Fibroblast of villous mesenchyme (primary cell): ENCODE data around the gene EYS. TPM values are rescaled to one million over a fixed set of nuclear protein-coding genes. Genes with fewer than 3 reads are reported as not detected.

ENCODE experiments used
- DNase-seq: peaks from one replicate; pipeline ENCODE4 v3.0.0-alpha.2; 2010; ENCODE audit warnings: low read depth
- H3K4me3 ChIP-seq: 2 replicates; pipeline ENCODE4 v1.5.1; 2011; ENCODE audit warnings: low read depth, mild to moderate bottlenecking, low read length
- CTCF ChIP-seq: IDR thresholded peaks from 2 replicates; pipeline ENCODE4 v1.5.1; 2012; ENCODE audit warnings: low read depth, mild to moderate bottlenecking, low read length; ENCODE audit not compliant: insufficient read depth
- total RNA-seq: library from RNA; depleted of rRNA; stranded (reverse); fragments of >200 nt; gene quantifications from 2 replicates; pipeline ENCODE4 v1.2.3, GENCODE V29; 2012

The EYS gene
- total RNA-seq, 1 donor: under 0.01 TPM

GRCh38 chr6:65075705-65076230 lies 631.3 kb downstream of the EYS start:
- H3K4me3 ChIP-seq: no peak overlapping the region
- no peak for DNase-seq
- TF ChIP-seq CTCF: no peak

- TF ChIP-seq CTCF: no peak
- no peak for DNase-seq
These were observed 634.5 kb downstream of the EYS start for GRCh38 chr6:65072500-65072899.

DNA sequence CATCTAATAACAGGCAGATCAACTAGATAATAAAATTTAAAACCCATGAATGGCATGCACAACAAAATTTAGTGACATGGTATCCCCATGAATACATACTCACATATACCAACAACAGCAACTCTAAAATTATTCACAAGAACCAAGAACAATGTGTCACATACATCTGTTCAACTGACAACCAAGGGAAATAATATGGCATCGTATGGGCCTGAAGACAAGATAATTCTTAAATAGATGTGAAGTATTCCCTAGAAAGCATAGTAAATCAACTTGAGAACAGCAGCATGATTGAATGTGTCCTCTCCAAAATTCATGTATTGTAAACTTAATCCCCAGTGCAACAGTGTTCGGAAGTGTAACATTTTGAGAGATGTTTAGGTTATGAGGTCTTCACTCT lies 635.5 kb downstream of the EYS start:
- TF ChIP-seq CTCF: no peak
- no peak for DNase-seq

More at GRCh38 chr6:65072500-65072899, 634.5 kb downstream of the EYS start:
- H3K4me3 ChIP-seq: no peak overlapping the region

DNA sequence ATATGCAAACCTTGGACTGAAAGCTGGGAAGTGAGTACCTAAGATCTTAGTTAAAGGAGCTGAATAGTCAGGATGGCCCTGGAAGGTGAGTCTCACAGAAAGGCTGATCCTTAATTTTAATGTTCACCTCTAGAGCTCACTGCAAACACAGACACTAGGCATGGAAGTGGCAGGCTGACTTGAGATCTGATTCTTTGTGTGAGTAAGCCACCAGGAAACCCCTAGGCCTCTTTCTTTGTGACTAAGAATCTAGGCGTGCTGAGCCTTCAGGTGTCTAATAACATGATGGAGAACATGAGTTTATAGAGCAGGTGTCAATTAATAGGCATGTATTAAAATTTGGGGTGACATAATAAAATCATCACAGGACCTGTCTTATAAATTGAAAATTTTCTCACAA lies 642.2 kb downstream of the EYS start:
- DNase-seq: no peak
- TF ChIP-seq CTCF: no peak
- H3K4me3 ChIP-seq: no peak overlapping the region

More for the DNA sequence above, 635.5 kb downstream of the EYS start:
- no peak overlapping the region for H3K4me3 ChIP-seq

GRCh38 chr6:65059568-65059967 lies 647.5 kb downstream of the EYS start:
- H3K4me3 ChIP-seq: no peak overlapping the region
- TF ChIP-seq CTCF: no peak

GRCh38 chr6:65055545-65055944 lies 651.5 kb downstream of the EYS start:
- no peak for DNase-seq
- no peak overlapping the region for H3K4me3 ChIP-seq
- TF ChIP-seq CTCF: no peak

More at GRCh38 chr6:65059568-65059967, 647.5 kb downstream of the EYS start:
- DNase-seq: no peak

DNA sequence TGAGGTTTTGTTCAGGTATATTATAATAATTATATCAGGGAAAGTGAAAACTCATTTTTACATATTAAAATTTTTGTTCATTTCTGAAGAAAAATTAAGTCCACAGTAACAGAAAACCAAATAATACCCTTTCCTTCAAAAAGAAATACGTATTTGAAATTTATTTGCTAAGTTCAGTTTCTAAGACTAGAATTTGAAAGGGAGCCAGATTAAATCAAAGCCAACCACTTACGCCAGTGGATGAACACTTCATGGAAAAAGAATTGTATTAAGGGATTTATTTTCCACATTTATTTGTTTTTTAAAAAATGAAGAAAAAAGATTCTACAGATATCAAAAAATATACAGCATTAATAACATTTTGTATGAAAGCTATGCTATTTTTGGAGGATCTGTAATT lies 654.4 kb downstream of the EYS start:
- TF ChIP-seq CTCF: no peak
- DNase-seq: no peak
- H3K4me3 ChIP-seq: no peak overlapping the region
